Mesothelial cell of epicardium (in vitro differentiated cells): ENCODE data around the gene CASP8. TPM values are rescaled to one million over a fixed set of nuclear protein-coding genes. Genes with fewer than 3 reads are reported as not detected.

Source experiments
- DNase-seq, 2 experiments: peaks; one replicate each; pipeline ENCODE4 v3.0.0; 2021; ENCODE audit warnings: low spot score in 2 of 2; ENCODE audit not compliant: unreplicated experiment in 2 of 2
- H3K27ac Mint-ChIP-seq: 2 replicates; pipeline ENCODE4 v1.8.0; 2021; ENCODE audit warnings: mixed read lengths
- H3K27me3 Mint-ChIP-seq: 2 replicates; pipeline ENCODE4 v1.8.0; 2021; ENCODE audit warnings: low read depth, mixed read lengths
- H3K36me3 Mint-ChIP-seq: 2 replicates; pipeline ENCODE4 v1.8.0; 2021; ENCODE audit warnings: mixed read lengths
- H3K4me1 Mint-ChIP-seq: 2 replicates; pipeline ENCODE4 v1.8.0; 2021; ENCODE audit warnings: mixed read lengths
- H3K4me3 Mint-ChIP-seq: 2 replicates; pipeline ENCODE4 v1.8.0; 2021; ENCODE audit warnings: mild to moderate bottlenecking, moderate library complexity, mixed read lengths
- H3K9me3 Mint-ChIP-seq: 2 replicates; pipeline ENCODE4 v1.8.0; 2021; ENCODE audit warnings: mixed read lengths
- total RNA-seq: library from RNA; stranded (reverse); gene quantifications from 3 replicates; pipeline ENCODE4 v1.2.1, GENCODE V29; 2021
- TF ChIP-seq, protein P1 (sequence below): fragments of 200-600 bp; sonication (generic); IDR thresholded peaks from one replicate; pipeline ENCODE4 v1.5.0; 2021; ENCODE audit warnings: antibody characterized with exemption; ENCODE audit not compliant: unreplicated experiment

CASP8 gene
- total RNA-seq, 1 donor from 2014 or later: 16.1 TPM

DNA sequence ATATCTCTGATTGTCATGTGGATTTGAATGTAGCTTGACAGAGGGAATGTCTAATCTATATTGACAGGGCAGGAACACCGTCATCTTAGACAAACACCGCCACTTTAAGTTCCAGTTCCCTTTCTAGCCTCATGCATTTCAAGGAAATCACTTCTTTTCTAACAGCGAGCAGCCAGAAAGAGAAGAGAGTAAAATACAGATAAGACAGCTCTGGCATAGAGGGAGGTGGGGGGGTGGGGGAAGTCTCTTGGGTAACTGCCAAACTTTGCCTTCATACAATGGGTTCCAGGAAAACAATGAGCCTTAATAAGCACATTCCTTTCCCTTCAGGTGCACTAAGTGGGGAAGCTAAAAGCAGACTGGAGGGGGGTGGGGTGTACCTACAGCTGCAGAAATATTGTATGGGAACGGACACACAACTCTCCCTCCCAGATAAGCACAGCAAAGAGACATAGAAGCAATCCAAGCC is 40.2 kb upstream of the CASP8 start:
- H3K36me3 Mint-ChIP-seq: no peaks in the 10 kb centered on the region
- H3K27ac Mint-ChIP-seq: peak overlapping the region; percentile 84
- no peak for DNase-seq
- no peak overlapping the region for H3K4me3 Mint-ChIP-seq
- H3K4me1 Mint-ChIP-seq: peaks cover 23% of the 10 kb centered on the region
- TF ChIP-seq, protein P1, sequence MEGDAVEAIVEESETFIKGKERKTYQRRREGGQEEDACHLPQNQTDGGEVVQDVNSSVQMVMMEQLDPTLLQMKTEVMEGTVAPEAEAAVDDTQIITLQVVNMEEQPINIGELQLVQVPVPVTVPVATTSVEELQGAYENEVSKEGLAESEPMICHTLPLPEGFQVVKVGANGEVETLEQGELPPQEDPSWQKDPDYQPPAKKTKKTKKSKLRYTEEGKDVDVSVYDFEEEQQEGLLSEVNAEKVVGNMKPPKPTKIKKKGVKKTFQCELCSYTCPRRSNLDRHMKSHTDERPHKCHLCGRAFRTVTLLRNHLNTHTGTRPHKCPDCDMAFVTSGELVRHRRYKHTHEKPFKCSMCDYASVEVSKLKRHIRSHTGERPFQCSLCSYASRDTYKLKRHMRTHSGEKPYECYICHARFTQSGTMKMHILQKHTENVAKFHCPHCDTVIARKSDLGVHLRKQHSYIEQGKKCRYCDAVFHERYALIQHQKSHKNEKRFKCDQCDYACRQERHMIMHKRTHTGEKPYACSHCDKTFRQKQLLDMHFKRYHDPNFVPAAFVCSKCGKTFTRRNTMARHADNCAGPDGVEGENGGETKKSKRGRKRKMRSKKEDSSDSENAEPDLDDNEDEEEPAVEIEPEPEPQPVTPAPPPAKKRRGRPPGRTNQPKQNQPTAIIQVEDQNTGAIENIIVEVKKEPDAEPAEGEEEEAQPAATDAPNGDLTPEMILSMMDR: no peak
- no peaks in the 10 kb centered on the region for H3K27me3 Mint-ChIP-seq
- H3K9me3 Mint-ChIP-seq: no peaks in the 10 kb centered on the region

DNA sequence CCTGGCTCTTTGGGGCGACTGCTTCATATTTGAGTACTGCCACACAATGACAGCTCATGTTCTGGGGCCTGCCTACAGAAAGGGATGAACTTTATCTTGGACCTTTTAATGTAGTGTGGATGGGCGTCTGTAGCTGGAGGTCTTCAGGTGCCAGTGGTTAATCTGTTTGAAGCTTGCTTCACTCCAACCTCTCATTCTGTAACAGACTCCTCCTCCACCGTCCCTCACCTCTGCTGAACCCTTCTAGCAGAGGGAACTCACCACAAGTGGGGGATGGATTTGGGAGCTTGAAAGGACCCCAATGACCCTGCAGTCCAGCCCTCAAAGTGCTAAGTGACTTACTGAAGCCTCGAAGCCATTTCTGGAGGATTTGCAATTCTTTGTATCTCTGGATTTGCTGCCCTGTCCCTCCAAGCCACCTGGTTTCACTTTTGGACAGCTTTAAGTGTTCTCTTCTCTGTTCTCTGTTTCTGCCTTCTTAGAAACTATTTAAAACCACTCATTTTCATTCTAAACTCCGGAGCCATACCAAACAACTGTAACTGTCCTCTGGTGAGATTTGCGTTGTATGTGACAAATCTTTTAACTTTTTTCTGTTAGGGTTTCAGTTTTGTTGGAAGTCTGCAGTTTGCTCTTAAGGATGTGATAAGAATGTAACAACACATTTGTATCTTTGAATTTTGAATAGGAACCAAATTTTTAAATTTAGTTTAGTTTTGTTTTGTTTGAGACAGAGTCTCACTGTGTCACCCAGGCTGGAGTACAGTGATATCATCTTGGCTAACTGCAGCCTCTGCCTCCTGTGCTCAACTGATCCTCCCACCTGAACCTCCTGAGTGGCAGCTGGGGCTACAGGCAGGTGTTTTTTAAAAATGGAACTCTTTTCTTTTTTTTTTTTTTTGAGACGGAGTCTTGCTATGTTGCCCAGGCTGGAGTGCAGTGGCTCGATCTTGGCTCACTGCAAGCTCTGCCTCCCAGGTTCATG is 37.0 kb upstream of the CASP8 start:
- Mint-ChIP-seq H3K4me1 (peaks cover 23% of the 10 kb centered on the region), H3K27ac (peak overlapping the region; percentile 20), H3K9me3 (no peaks in the 10 kb centered on the region), H3K4me3 (no peak overlapping the region), H3K27me3 (peaks cover 8% of the 10 kb centered on the region), H3K36me3 (no peaks in the 10 kb centered on the region)
- DNase-seq: no peak
- TF ChIP-seq, protein P1: no peak

GRCh38 chr2:201228271-201228911 is 31.9 kb upstream of the CASP8 start:
- Mint-ChIP-seq H3K27me3 (peaks cover 19% of the 10 kb centered on the region), H3K4me3 (no peak overlapping the region), H3K4me1 (peaks cover 10% of the 10 kb centered on the region), H3K36me3 (no peaks in the 10 kb centered on the region), H3K9me3 (no peaks in the 10 kb centered on the region), H3K27ac (no peak overlapping the region)
- DNase-seq: no peak
- TF ChIP-seq, protein P1: no peak

GRCh38 chr2:201228912-201229290 is 31.4 kb upstream of the CASP8 start:
- H3K4me3 Mint-ChIP-seq: no peak overlapping the region
- peaks cover 10% of the 10 kb centered on the region for H3K4me1 Mint-ChIP-seq
- no peaks in the 10 kb centered on the region for H3K9me3 Mint-ChIP-seq
- DNase-seq: no peak
- H3K27me3 Mint-ChIP-seq: peaks cover 19% of the 10 kb centered on the region
- TF ChIP-seq, protein P1: no peak
- no peaks in the 10 kb centered on the region for H3K36me3 Mint-ChIP-seq
- H3K27ac Mint-ChIP-seq: no peak overlapping the region

DNA sequence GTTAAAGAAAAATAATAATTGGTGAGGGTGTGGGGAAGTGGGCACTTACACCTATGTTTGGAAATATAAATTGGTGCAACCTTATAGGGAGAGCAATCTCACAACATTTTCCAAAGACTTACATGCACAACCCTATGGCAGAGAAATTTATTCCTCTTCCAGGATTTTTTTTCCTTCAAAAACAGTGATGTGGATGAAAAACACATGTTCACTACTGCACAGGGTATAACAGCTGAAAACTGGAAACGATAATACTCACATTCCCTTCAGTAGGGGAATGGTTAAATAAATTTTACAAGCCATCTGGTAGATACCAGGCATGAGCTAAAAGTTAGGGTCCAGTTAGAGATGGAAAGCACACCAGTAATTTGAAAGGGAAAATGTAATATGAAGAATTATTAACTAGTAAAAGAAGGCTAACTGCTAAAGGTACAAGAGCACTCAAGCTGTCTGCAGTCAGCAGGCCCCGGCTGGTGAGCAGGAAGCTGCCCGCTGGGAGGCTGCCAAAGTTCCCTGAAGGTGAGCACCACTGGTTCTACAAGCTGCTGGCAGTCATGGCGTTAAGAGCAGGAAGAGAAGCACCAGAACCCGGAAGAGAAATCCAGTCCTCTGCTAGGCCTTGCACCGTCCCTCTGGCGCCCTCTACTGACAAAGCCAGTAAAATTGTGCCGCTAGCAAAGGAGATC is 28.4 kb upstream of the CASP8 start:
- Mint-ChIP-seq H3K27ac (peak overlapping the region; percentile 85), H3K4me1 (peaks cover 18% of the 10 kb centered on the region), H3K27me3 (peaks cover 14% of the 10 kb centered on the region), H3K36me3 (no peaks in the 10 kb centered on the region), H3K4me3 (peak overlapping the region; percentile 49), H3K9me3 (no peaks in the 10 kb centered on the region)
- TF ChIP-seq, protein P1: peak; percentile 69
- peak; percentile 63 to 77 for DNase-seq
